ENCODE measurements around the gene TSPYL1.

The TSPYL1 gene

GRCh38 chr6:116304538-116305097, 24.9 kb upstream of the TSPYL1 start:
- TF ChIP-seq GABPA (IDR thresholded peaks at IDR 0.05; ENCODE audit: low read depth) (no peak), SPI1 (IDR thresholded peaks at IDR 0.05; ENCODE audit: borderline replicate concordance, low read depth) (no peak), POLR2AphosphoS5 (IDR thresholded peaks at IDR 0.05; ENCODE audit: low read depth) (no peak), CTCF (IDR thresholded peaks at IDR 0.05; ENCODE audit: insufficient read depth, low read length) (no peak)
- TF ChIP-seq, protein P1, sequence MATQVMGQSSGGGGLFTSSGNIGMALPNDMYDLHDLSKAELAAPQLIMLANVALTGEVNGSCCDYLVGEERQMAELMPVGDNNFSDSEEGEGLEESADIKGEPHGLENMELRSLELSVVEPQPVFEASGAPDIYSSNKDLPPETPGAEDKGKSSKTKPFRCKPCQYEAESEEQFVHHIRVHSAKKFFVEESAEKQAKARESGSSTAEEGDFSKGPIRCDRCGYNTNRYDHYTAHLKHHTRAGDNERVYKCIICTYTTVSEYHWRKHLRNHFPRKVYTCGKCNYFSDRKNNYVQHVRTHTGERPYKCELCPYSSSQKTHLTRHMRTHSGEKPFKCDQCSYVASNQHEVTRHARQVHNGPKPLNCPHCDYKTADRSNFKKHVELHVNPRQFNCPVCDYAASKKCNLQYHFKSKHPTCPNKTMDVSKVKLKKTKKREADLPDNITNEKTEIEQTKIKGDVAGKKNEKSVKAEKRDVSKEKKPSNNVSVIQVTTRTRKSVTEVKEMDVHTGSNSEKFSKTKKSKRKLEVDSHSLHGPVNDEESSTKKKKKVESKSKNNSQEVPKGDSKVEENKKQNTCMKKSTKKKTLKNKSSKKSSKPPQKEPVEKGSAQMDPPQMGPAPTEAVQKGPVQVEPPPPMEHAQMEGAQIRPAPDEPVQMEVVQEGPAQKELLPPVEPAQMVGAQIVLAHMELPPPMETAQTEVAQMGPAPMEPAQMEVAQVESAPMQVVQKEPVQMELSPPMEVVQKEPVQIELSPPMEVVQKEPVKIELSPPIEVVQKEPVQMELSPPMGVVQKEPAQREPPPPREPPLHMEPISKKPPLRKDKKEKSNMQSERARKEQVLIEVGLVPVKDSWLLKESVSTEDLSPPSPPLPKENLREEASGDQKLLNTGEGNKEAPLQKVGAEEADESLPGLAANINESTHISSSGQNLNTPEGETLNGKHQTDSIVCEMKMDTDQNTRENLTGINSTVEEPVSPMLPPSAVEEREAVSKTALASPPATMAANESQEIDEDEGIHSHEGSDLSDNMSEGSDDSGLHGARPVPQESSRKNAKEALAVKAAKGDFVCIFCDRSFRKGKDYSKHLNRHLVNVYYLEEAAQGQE (IDR thresholded peaks at IDR 0.05; ENCODE audit: insufficient replicate concordance, low read depth), result no peak
- H3K27ac ChIP-seq (replicated peaks), result no peak overlapping the region
- DNase-seq (ENCODE audit: low read depth in 1 of 2, low spot score in 1 of 2), result no peak
- no peaks in the 10 kb centered on the region for H3K27me3 ChIP-seq (ENCODE audit: insufficient read depth, poor library complexity, severe bottlenecking)
- H3K4me3 ChIP-seq (replicated peaks; ENCODE audit: insufficient read depth, low read length), result no peak overlapping the region

GRCh38 chr6:116301104-116301503, 21.4 kb upstream of the TSPYL1 start:
- TF ChIP-seq SPI1 (IDR thresholded peaks at IDR 0.05; ENCODE audit: borderline replicate concordance, low read depth), result no peak
- no peak for TF ChIP-seq POLR2AphosphoS5 (IDR thresholded peaks at IDR 0.05; ENCODE audit: low read depth)
- no peak for TF ChIP-seq GABPA (IDR thresholded peaks at IDR 0.05; ENCODE audit: low read depth)
- TF ChIP-seq, protein P1 (IDR thresholded peaks at IDR 0.05; ENCODE audit: insufficient replicate concordance, low read depth), result no peak
- TF ChIP-seq CTCF (IDR thresholded peaks at IDR 0.05; ENCODE audit: insufficient read depth, low read length), result no peak
- H3K27ac ChIP-seq (replicated peaks), result no peak overlapping the region
- no peak for DNase-seq (ENCODE audit: low read depth in 1 of 2, low spot score in 1 of 2)
- H3K27me3 ChIP-seq (ENCODE audit: insufficient read depth, poor library complexity, severe bottlenecking), result no peaks in the 10 kb centered on the region
- no peak overlapping the region for H3K4me3 ChIP-seq (replicated peaks; ENCODE audit: insufficient read depth, low read length)

GRCh38 chr6:116300566-116300965, 20.8 kb upstream of the TSPYL1 start:
- Histone ChIP-seq H3K27me3 (ENCODE audit: insufficient read depth, poor library complexity, severe bottlenecking) (no peaks in the 10 kb centered on the region), H3K27ac (replicated peaks) (no peak overlapping the region), H3K4me3 (replicated peaks; ENCODE audit: insufficient read depth, low read length) (no peak overlapping the region)
- TF ChIP-seq GABPA (IDR thresholded peaks at IDR 0.05; ENCODE audit: low read depth) (no peak), SPI1 (IDR thresholded peaks at IDR 0.05; ENCODE audit: borderline replicate concordance, low read depth) (no peak), CTCF (IDR thresholded peaks at IDR 0.05; ENCODE audit: insufficient read depth, low read length) (no peak), POLR2AphosphoS5 (IDR thresholded peaks at IDR 0.05; ENCODE audit: low read depth) (no peak)
- TF ChIP-seq, protein P1 (IDR thresholded peaks at IDR 0.05; ENCODE audit: insufficient replicate concordance, low read depth), result no peak
- no peak for DNase-seq (ENCODE audit: low read depth in 1 of 2, low spot score in 1 of 2)

Measured in HL-60 (cell line).